HG02840 (cell line): Measurements from ENCODE around the gene CYP3A4.
"Not testable (repeated sequence)": the region's sequence is repeated elsewhere in the genome, so short reads cannot be mapped to it uniquely, and the experiment has no call there.

Experiments used
- ATAC-seq: cut with Tn5 transposase; IDR thresholded peaks from one replicate; pipeline ENCODE4 v1.9.1; 2021; ENCODE audit warnings: mild to moderate bottlenecking, moderate library complexity, moderate number of reproducible peaks; ENCODE audit not compliant: unreplicated experiment, low FRiP score

CYP3A4 gene

GRCh38 chr7:99762680-99763327, 21.2 kb downstream of the CYP3A4 start:
- no peak for ATAC-seq

- no peak for ATAC-seq
Measured at GRCh38 chr7:99755085-99755484, 28.9 kb downstream of the CYP3A4 start.

- no peak for ATAC-seq
Measured at GRCh38 chr7:99752356-99752755, 31.6 kb downstream of the CYP3A4 start.

GRCh38 chr7:99751322-99752052, 32.5 kb downstream of the CYP3A4 start:
- ATAC-seq, result not testable (repeated sequence)

GRCh38 chr7:99748846-99749579, 35.0 kb downstream of the CYP3A4 start:
- no peak for ATAC-seq

GRCh38 chr7:99746915-99747314, 37.1 kb downstream of the CYP3A4 start:
- ATAC-seq, result not testable (repeated sequence)

GRCh38 chr7:99745395-99745794, 38.6 kb downstream of the CYP3A4 start:
- not testable (repeated sequence) for ATAC-seq

GRCh38 chr7:99742737-99743394, 41.1 kb downstream of the CYP3A4 start:
- ATAC-seq, result no peak

GRCh38 chr7:99741441-99741795, 42.6 kb downstream of the CYP3A4 start:
- no peak for ATAC-seq

- no peak for ATAC-seq
Measured at GRCh38 chr7:99740573-99741440, 43.2 kb downstream of the CYP3A4 start.

- no peak for ATAC-seq
Measured at GRCh38 chr7:99739699-99740572, 44.0 kb downstream of the CYP3A4 start.

GRCh38 chr7:99737726-99738125, 46.3 kb downstream of the CYP3A4 start:
- ATAC-seq, result no peak

GRCh38 chr7:99736667-99737066, 47.3 kb downstream of the CYP3A4 start:
- ATAC-seq, result not testable (repeated sequence)

- ATAC-seq, result no peak
Measured at GRCh38 chr7:99734987-99735386, 49.0 kb downstream of the CYP3A4 start, which contains the start of gene CYP3A7. Gene CYP3A7, minus strand, starts transcription at chr7:99735196. Its CDS starts 103 bp downstream, at chr7:99735093.

GRCh38 chr7:99733448-99733847, 50.5 kb downstream of the CYP3A4 start:
- ATAC-seq, result no peak

GRCh38 chr7:99733003-99733402, 51.0 kb downstream of the CYP3A4 start:
- no peak for ATAC-seq

- ATAC-seq, result no peak
Measured at GRCh38 chr7:99731638-99732374, 52.2 kb downstream of the CYP3A4 start.

- ATAC-seq, result no peak
Measured at GRCh38 chr7:99730992-99731391, 53.0 kb downstream of the CYP3A4 start.
